ENCODE measurements around the gene CCDC32.

Gene CCDC32

DNA sequence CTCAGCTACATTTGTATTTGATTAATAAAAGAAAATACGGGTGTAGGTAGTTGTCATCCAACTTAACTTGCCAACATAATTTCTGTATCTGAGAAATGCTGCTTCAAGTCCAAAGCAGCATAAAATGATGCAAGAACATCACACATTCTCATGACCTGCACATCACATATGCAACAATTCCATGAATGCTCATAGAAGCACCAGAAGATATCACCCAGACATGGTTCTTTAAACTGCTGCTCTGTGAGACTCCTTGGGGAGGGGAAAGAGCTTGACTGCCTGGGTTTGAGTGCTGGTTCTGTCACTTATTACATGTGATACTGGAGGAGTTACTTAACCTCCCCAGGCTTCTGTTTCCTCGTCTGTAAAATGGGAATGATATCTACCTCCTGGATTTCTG is 54.6 kb downstream of the CCDC32 start:
- 0 out of 2 replicates have a peak, but pooled peaks cover 6% of the 10 kb centered on the region for H3K4me1 ChIP-seq (ENCODE audit: low read length)
- H3K27ac ChIP-seq (ENCODE audit: low read length), result no peak overlapping the region
- no peak overlapping the region for H3K4me3 ChIP-seq (ENCODE audit: low read length)
- no peak for DNase-seq
- no peaks in the 10 kb centered on the region for H3K9me3 ChIP-seq (replicated peaks; ENCODE audit: insufficient read depth, low read length)
- no peaks in the 10 kb centered on the region; the same call in 1 of the 2 replicates for H3F3A ChIP-seq (ENCODE audit: insufficient read depth, low read length)
- H4K20me1 ChIP-seq (ENCODE audit: insufficient read depth, low read length), result no peaks in the 10 kb centered on the region
- TF ChIP-seq EZH2phosphoT487 (IDR thresholded peaks at IDR 0.05; ENCODE audit: low read length) (no peak), CTCF (IDR thresholded peaks at IDR 0.05; ENCODE audit: low read length) (no peak), EZH2 (optimal IDR thresholded peaks at IDR 0.05; ENCODE audit: low read depth, low read length) (no peak)
- no peaks in the 10 kb centered on the region for H3K9me2 ChIP-seq (replicated peaks; ENCODE audit: insufficient read depth, low read length)
- H3K9ac ChIP-seq (ENCODE audit: low read length), result no peak overlapping the region
- no peak overlapping the region for H2AFZ ChIP-seq (ENCODE audit: low read length)
- 0 out of 2 replicates have a peak, but pooled peaks cover 4% of the 10 kb centered on the region for H3K27me3 ChIP-seq (replicated peaks; ENCODE audit: insufficient read depth, low read length)
- no peak overlapping the region for H3K4me2 ChIP-seq (ENCODE audit: low read depth, low read length)
- no peaks in the 10 kb centered on the region for H3K36me3 ChIP-seq (replicated peaks; ENCODE audit: insufficient read depth, low read length)
- no peaks in the 10 kb centered on the region for H3K79me2 ChIP-seq (ENCODE audit: low read length)

DNA sequence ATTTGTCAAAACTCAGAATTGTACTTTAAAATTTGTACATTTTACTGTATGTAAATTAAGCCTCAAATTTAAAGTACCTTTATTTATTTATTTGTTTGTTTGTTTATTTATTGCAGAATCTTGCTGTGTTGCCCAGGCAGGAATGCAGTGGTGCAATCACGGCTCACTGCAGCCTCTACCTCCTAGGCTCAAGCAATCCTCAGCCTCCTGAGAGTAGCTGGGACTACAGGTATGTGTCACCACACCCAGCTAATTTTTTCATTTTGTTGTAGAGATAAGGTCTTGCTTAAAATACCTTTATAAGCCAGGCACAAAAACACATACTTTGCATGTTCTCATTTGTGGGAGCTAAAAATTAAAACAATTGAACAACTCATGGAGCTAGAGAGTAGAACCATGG is 56.6 kb downstream of the CCDC32 start:
- Histone ChIP-seq H3K27me3 (replicated peaks; ENCODE audit: insufficient read depth, low read length) (0 out of 2 replicates have a peak, but pooled peaks cover 4% of the 10 kb centered on the region), H2AFZ (ENCODE audit: low read length) (no peak overlapping the region), H3K9me2 (replicated peaks; ENCODE audit: insufficient read depth, low read length) (no peaks in the 10 kb centered on the region), H3K4me1 (ENCODE audit: low read length) (0 out of 2 replicates have a peak, but pooled peaks cover 6% of the 10 kb centered on the region), H3K36me3 (replicated peaks; ENCODE audit: insufficient read depth, low read length) (no peaks in the 10 kb centered on the region), H3K9me3 (replicated peaks; ENCODE audit: insufficient read depth, low read length) (no peaks in the 10 kb centered on the region), H4K20me1 (ENCODE audit: insufficient read depth, low read length) (no peaks in the 10 kb centered on the region), H3K27ac (ENCODE audit: low read length) (no peak overlapping the region), H3K4me3 (ENCODE audit: low read length) (no peak overlapping the region), H3K79me2 (ENCODE audit: low read length) (no peaks in the 10 kb centered on the region), H3F3A (ENCODE audit: insufficient read depth, low read length) (no peaks in the 10 kb centered on the region; the same call in 1 of the 2 replicates), H3K4me2 (ENCODE audit: low read depth, low read length) (no peak overlapping the region), H3K9ac (ENCODE audit: low read length) (no peak overlapping the region)
- no peak for DNase-seq
- TF ChIP-seq EZH2 (optimal IDR thresholded peaks at IDR 0.05; ENCODE audit: low read depth, low read length) (no peak), EZH2phosphoT487 (IDR thresholded peaks at IDR 0.05; ENCODE audit: low read length) (no peak), CTCF (IDR thresholded peaks at IDR 0.05; ENCODE audit: low read length) (no peak)

DNA sequence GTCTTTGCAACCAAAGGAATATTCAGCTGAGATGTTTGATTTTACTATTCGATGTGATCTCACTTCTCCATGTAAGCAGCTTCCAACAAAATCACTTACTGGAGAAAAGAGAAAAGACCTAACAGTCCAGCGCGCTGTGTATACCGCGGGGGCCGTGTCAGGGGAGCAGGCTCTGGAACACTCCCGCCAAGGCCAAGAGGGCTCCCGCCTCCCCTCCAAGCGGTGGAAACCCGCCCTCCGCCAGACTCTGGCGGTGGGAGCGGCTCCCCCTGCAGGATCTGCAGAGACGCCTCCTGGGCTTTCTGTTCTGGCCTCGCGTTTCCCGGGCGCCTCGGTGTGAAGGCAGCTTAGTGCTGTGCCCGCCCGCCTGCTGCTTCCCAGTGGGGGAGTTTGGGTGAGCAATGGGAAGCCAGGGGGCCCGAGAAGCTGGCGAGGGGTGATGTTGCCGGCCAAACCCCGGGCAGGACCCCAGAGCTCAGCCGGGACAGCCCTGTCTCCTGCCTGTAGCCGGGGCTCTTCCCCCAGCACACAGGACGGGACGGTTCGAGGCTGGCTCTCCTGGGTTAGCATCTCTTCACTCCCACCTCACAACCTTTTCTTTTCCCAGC is 57.8 kb downstream of the CCDC32 start:
- H3K9me2 ChIP-seq (replicated peaks; ENCODE audit: insufficient read depth, low read length), result no peaks in the 10 kb centered on the region
- no peak overlapping the region for H3K27ac ChIP-seq (ENCODE audit: low read length)
- no peaks in the 10 kb centered on the region for H3K9me3 ChIP-seq (replicated peaks; ENCODE audit: insufficient read depth, low read length)
- no peaks in the 10 kb centered on the region for H4K20me1 ChIP-seq (ENCODE audit: insufficient read depth, low read length)
- H3K4me2 ChIP-seq (ENCODE audit: low read depth, low read length), result peak overlapping the region; percentile 59
- no peaks in the 10 kb centered on the region for H3K36me3 ChIP-seq (replicated peaks; ENCODE audit: insufficient read depth, low read length)
- 0 out of 2 replicates have a peak, but pooled peaks cover 4% of the 10 kb centered on the region for H3K27me3 ChIP-seq (replicated peaks; ENCODE audit: insufficient read depth, low read length)
- H3K4me3 ChIP-seq (ENCODE audit: low read length), result peak overlapping the region; percentile 47
- peak overlapping the region; percentile 27; the same call in 1 of the 2 replicates for H3K9ac ChIP-seq (ENCODE audit: low read length)
- H3K4me1 ChIP-seq (ENCODE audit: low read length), result 0 out of 2 replicates have a peak, but pooled peaks cover 6% of the 10 kb centered on the region
- H3K79me2 ChIP-seq (ENCODE audit: low read length), result no peaks in the 10 kb centered on the region
- H2AFZ ChIP-seq (ENCODE audit: low read length), result peak overlapping the region; percentile 48
- no peak for TF ChIP-seq EZH2phosphoT487 (IDR thresholded peaks at IDR 0.05; ENCODE audit: low read length)
- peak; percentile 78 for TF ChIP-seq CTCF (IDR thresholded peaks at IDR 0.05; ENCODE audit: low read length)
- H3F3A ChIP-seq (ENCODE audit: insufficient read depth, low read length), result no peaks in the 10 kb centered on the region; the same call in 1 of the 2 replicates
- DNase-seq, result peak; percentile 74

All from MM.1S (cell line).